ENCODE measurements around the gene LZTFL1. TPM values are rescaled to one million over a fixed set of nuclear protein-coding genes. Genes with fewer than 3 reads are reported as not detected.

LZTFL1 gene
- total and polyA plus RNA-seq, 4 donors = 7.7 to 45.1 (median 22.3) TPM

- Histone ChIP-seq H3K36me3 (ENCODE audit: control insufficient read depth in 4 of 4, insufficient read depth in 4 of 4, low read length in 4 of 4) (no peaks in the 10 kb centered on the region), H3K9ac (ENCODE audit: insufficient read depth in 1 of 2, low read length in 2 of 2) (no peak overlapping the region), H3K4me3 (no peak overlapping the region), H3K4me1 (ENCODE audit: control insufficient read depth in 5 of 5, insufficient read depth in 5 of 5, low read length in 5 of 5) (peaks cover 0 to 5% (median 0%) of the 10 kb centered on the region in 5 donors), H3K9me3 (ENCODE audit: control insufficient read depth in 4 of 4, insufficient read depth in 3 of 4, low read length in 3 of 4) (no peaks in the 10 kb centered on the region), H3K27ac (ENCODE audit: low read depth in 1 of 2, low read length in 1 of 2) (no peak overlapping the region), H3K27me3 (ENCODE audit: control insufficient read depth in 3 of 3, insufficient read depth in 3 of 3, low read length in 2 of 3) (no peaks in the 10 kb centered on the region)
- WGBS, 2 donors = 78 to 79% methylated on average over 7 of the region's 7 CpGs
- DNase-seq (no peak), ATAC-seq (ENCODE audit: insufficient read depth, low FRiP score) (no peak)
- no peak for TF ChIP-seq CTCF (IDR thresholded peaks at IDR 0.05; ENCODE audit: control extremely low read depth, extremely low read depth)
These were observed 46.0 kb upstream of the LZTFL1 start for GRCh38 chr3:45887759-45888511.

GRCh38 chr3:45887285-45887684 is 45.4 kb upstream of the LZTFL1 start:
- Histone ChIP-seq H3K4me1 (ENCODE audit: control insufficient read depth in 5 of 5, insufficient read depth in 5 of 5, low read length in 5 of 5) (peaks cover 0 to 5% (median 0%) of the 10 kb centered on the region in 5 donors), H3K27me3 (ENCODE audit: control insufficient read depth in 3 of 3, insufficient read depth in 3 of 3, low read length in 2 of 3) (no peaks in the 10 kb centered on the region), H3K4me3 (no peak overlapping the region), H3K9ac (ENCODE audit: insufficient read depth in 1 of 2, low read length in 2 of 2) (no peak overlapping the region), H3K9me3 (ENCODE audit: control insufficient read depth in 4 of 4, insufficient read depth in 3 of 4, low read length in 3 of 4) (no peaks in the 10 kb centered on the region), H3K36me3 (ENCODE audit: control insufficient read depth in 4 of 4, insufficient read depth in 4 of 4, low read length in 4 of 4) (no peaks in the 10 kb centered on the region), H3K27ac (ENCODE audit: low read depth in 1 of 2, low read length in 1 of 2) (no peak overlapping the region)
- 82 to 96% methylated on average over 4 of the region's 4 CpGs for WGBS, 2 donors
- no peak for ATAC-seq (ENCODE audit: insufficient read depth, low FRiP score)
- DNase-seq = no peak
- no peak for TF ChIP-seq CTCF (IDR thresholded peaks at IDR 0.05; ENCODE audit: control extremely low read depth, extremely low read depth)

- Histone ChIP-seq H3K36me3 (ENCODE audit: control insufficient read depth in 4 of 4, insufficient read depth in 4 of 4, low read length in 4 of 4) (no peaks in the 10 kb centered on the region), H3K27me3 (ENCODE audit: control insufficient read depth in 3 of 3, insufficient read depth in 3 of 3, low read length in 2 of 3) (no peaks in the 10 kb centered on the region), H3K27ac (ENCODE audit: low read depth in 1 of 2, low read length in 1 of 2) (no peak within 1 kb of the TSS), H3K4me3 (no peak within 1 kb of the TSS), H3K9ac (ENCODE audit: insufficient read depth in 1 of 2, low read length in 2 of 2) (no peak within 1 kb of the TSS), H3K4me1 (ENCODE audit: control insufficient read depth in 5 of 5, insufficient read depth in 5 of 5, low read length in 5 of 5) (peaks cover 0 to 5% (median 0%) of the 10 kb centered on the region in 5 donors), H3K9me3 (ENCODE audit: control insufficient read depth in 4 of 4, insufficient read depth in 3 of 4, low read length in 3 of 4) (no peaks in the 10 kb centered on the region)
- no peak for TF ChIP-seq CTCF (IDR thresholded peaks at IDR 0.05; ENCODE audit: control extremely low read depth, extremely low read depth)
- no peak for ATAC-seq (ENCODE audit: insufficient read depth, low FRiP score)
- DNase-seq = no peak
- 83 to 87% methylated on average over 9 of the region's 9 CpGs for WGBS, 2 donors
These were observed 44.2 kb upstream of the LZTFL1 start, which contains the start of gene CCR9 for GRCh38 chr3:45885979-45886705. Gene CCR9, plus strand, starts transcription at chr3:45886543. Its CDS starts 8,391 bp downstream, at chr3:45894934.

Data from lung (tissue), 12 donors.